WERI-Rb-1 (cell line): Measurements from ENCODE around the gene TRIM9.

Experiments used
- DNase-seq: peaks from one replicate; pipeline ENCODE4 v3.0.0-alpha.2; 2020
- H3K27ac ChIP-seq: fragments of 250-450 bp; sonication (Bioruptor Pico); 2 replicates; pipeline ENCODE4 v1.5.1; 2020; ENCODE audit warnings: mild to moderate bottlenecking, moderate library complexity
- H3K27me3 ChIP-seq: fragments of 250-450 bp; sonication (Bioruptor Pico); 2 replicates; pipeline ENCODE4 v1.5.1; 2021; ENCODE audit warnings: mild to moderate bottlenecking, low read depth, moderate library complexity; ENCODE audit not compliant: insufficient read depth, severe bottlenecking
- H3K36me3 ChIP-seq: fragments of 250-450 bp; sonication (Bioruptor Pico); 2 replicates; pipeline ENCODE4 v1.5.1; 2020; ENCODE audit warnings: mild to moderate bottlenecking, moderate library complexity
- H3K4me3 ChIP-seq: 2 replicates; pipeline ENCODE4 v1.5.1; 2011; ENCODE audit warnings: low read depth, mild to moderate bottlenecking, control low read depth, low read length
- H3K9me3 ChIP-seq: fragments of 250-450 bp; sonication (Bioruptor Pico); 2 replicates; pipeline ENCODE4 v1.5.1; 2021; ENCODE audit warnings: mild to moderate bottlenecking, moderate library complexity; ENCODE audit not compliant: severe bottlenecking
- CTCF ChIP-seq: IDR thresholded peaks from 2 replicates; pipeline ENCODE4 v1.5.1; 2011; ENCODE audit warnings: low read depth, mild to moderate bottlenecking, control low read depth, inconsistent platforms, low read length

Gene TRIM9

GRCh38 chr14:51089278-51089677 lies 5.6 kb downstream of the TRIM9 start:
- no peaks in the 10 kb centered on the region for H3K9me3 ChIP-seq
- TF ChIP-seq CTCF = no peak
- H3K27me3 ChIP-seq = no peaks in the 10 kb centered on the region
- DNase-seq = no peak
- H3K4me3 ChIP-seq = no peak overlapping the region
- H3K36me3 ChIP-seq = 0 out of 2 replicates have a peak, but pooled peaks cover 4% of the 10 kb centered on the region
- no peak overlapping the region for H3K27ac ChIP-seq

GRCh38 chr14:51087031-51087441 lies 7.9 kb downstream of the TRIM9 start:
- Histone ChIP-seq H3K4me3 (no peak overlapping the region), H3K27ac (no peak overlapping the region), H3K9me3 (no peaks in the 10 kb centered on the region), H3K36me3 (no peaks in the 10 kb centered on the region), H3K27me3 (no peaks in the 10 kb centered on the region)
- DNase-seq = no peak
- TF ChIP-seq CTCF = no peak

GRCh38 chr14:51086044-51086443 lies 8.9 kb downstream of the TRIM9 start:
- Histone ChIP-seq H3K27ac (no peak overlapping the region), H3K4me3 (no peak overlapping the region), H3K27me3 (no peaks in the 10 kb centered on the region), H3K9me3 (no peaks in the 10 kb centered on the region), H3K36me3 (no peaks in the 10 kb centered on the region)
- DNase-seq = no peak
- no peak for TF ChIP-seq CTCF

GRCh38 chr14:51084962-51085361 lies 9.9 kb downstream of the TRIM9 start:
- no peaks in the 10 kb centered on the region for H3K27me3 ChIP-seq
- TF ChIP-seq CTCF = no peak
- no peak for DNase-seq
- H3K36me3 ChIP-seq = no peaks in the 10 kb centered on the region
- no peak overlapping the region for H3K4me3 ChIP-seq
- H3K27ac ChIP-seq = no peak overlapping the region
- no peaks in the 10 kb centered on the region for H3K9me3 ChIP-seq

GRCh38 chr14:51084507-51084906 lies 10.4 kb downstream of the TRIM9 start:
- no peaks in the 10 kb centered on the region for H3K36me3 ChIP-seq
- H3K27me3 ChIP-seq = no peaks in the 10 kb centered on the region
- no peak overlapping the region for H3K27ac ChIP-seq
- H3K9me3 ChIP-seq = no peaks in the 10 kb centered on the region
- DNase-seq = no peak
- TF ChIP-seq CTCF = no peak
- no peak overlapping the region for H3K4me3 ChIP-seq

GRCh38 chr14:51082349-51082748 lies 12.6 kb downstream of the TRIM9 start:
- Histone ChIP-seq H3K27me3 (no peaks in the 10 kb centered on the region), H3K27ac (no peak overlapping the region), H3K9me3 (no peaks in the 10 kb centered on the region), H3K4me3 (no peak overlapping the region), H3K36me3 (no peaks in the 10 kb centered on the region)
- no peak for DNase-seq
- no peak for TF ChIP-seq CTCF
